OCI-LY3 (cell line): ENCODE results near the gene LRP1B.

Source experiments
- EZH2phosphoT487 ChIP-seq: fragments of 200-600 bp; shearing (Covaris generic); IDR thresholded peaks from 2 replicates; pipeline ENCODE4 v1.6.1; 2018; ENCODE audit warnings: antibody characterized with exemption, mixed run types, low read depth
- TF ChIP-seq, protein P1 (sequence below): fragments of 200-600, 300-600 bp; sonication (generic); IDR thresholded peaks from 2 replicates; pipeline ENCODE4 v1.5.1; 2014; ENCODE audit warnings: antibody characterized with exemption, low read length, low read depth

GRCh38 chr2:141605163-141605562 lies 525.7 kb downstream of the LRP1B start:
- TF ChIP-seq, protein P1, sequence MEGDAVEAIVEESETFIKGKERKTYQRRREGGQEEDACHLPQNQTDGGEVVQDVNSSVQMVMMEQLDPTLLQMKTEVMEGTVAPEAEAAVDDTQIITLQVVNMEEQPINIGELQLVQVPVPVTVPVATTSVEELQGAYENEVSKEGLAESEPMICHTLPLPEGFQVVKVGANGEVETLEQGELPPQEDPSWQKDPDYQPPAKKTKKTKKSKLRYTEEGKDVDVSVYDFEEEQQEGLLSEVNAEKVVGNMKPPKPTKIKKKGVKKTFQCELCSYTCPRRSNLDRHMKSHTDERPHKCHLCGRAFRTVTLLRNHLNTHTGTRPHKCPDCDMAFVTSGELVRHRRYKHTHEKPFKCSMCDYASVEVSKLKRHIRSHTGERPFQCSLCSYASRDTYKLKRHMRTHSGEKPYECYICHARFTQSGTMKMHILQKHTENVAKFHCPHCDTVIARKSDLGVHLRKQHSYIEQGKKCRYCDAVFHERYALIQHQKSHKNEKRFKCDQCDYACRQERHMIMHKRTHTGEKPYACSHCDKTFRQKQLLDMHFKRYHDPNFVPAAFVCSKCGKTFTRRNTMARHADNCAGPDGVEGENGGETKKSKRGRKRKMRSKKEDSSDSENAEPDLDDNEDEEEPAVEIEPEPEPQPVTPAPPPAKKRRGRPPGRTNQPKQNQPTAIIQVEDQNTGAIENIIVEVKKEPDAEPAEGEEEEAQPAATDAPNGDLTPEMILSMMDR = no peak
- TF ChIP-seq EZH2phosphoT487 = no peak
